Lung microvascular endothelial cell (primary cell): Measurements from ENCODE around the gene ROPN1. TPM values are rescaled to one million over a fixed set of nuclear protein-coding genes. Genes with fewer than 3 reads are reported as not detected.

Experiments
- DNase-seq, 2 donors: peaks; one replicate each; pipeline versions ENCODE4 v3.0.0 to v3.0.0-alpha.2; 2010; ENCODE audit warnings: low read depth in 2 of 2
- total RNA-seq: library from RNA; depleted of rRNA; stranded (reverse); fragments of >200 nt; gene quantifications from 2 replicates; pipeline ENCODE4 v1.2.1, GENCODE V29; 2014

The ROPN1 gene
- total RNA-seq, 1 donor from 2014 or later, result not detected

DNA sequence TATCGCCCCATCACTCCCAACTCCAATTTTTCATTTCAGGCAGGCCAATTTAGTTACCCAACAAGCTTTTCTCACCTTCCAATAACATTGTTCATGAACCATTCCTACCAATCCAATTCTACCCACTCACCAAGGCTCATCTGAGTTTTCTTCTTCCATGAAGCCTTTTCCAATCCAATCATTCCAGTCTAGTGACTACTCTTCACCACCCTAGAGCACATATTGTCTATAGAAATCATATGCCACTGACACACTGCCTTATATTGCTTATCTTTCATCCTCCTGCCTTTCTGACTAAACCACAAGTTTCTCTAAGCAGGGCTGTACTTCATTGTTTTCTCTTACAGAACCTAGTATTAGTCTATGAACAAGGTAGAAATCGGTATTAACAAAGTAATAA, 42.3 kb downstream of the ROPN1 start:
- no peak for DNase-seq

DNA sequence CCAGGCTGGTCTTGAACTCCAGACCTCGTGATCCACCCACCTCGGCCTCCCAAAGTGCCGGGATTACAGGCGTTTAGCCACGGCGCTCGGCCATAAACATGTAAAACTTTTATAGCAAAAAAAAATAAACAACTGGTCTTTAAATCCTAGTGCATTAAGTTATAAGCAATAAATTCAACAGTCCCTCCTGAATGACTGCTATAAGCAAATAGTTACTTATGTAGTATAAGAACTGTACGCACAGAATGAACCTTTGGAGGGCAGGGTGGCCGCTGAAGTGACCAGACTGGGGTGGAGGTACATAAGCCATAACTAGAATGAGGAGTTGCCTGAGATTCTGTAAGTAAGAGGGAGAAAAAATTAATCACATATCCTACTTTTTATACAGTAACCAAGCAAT, 43.5 kb downstream of the ROPN1 start:
- DNase-seq, result no peak

DNA sequence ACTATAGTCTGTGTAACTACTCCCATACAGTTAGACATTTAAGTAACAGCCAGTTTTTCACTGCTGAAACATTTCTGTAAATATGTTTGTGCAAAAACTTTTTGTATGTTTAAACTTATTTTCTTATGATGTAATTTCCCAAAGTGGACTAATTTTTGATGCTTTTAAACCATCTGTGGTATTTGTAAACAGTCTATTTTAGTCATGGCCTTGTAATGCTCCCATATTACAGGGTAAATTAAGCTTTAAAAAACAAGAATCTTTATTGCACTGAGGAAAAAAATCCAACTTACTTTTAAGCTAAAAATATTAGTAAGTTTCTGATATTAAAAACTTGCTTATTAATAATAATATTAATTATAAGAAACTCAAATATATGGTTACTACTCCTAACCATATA, 44.4 kb downstream of the ROPN1 start:
- no peak for DNase-seq

DNA sequence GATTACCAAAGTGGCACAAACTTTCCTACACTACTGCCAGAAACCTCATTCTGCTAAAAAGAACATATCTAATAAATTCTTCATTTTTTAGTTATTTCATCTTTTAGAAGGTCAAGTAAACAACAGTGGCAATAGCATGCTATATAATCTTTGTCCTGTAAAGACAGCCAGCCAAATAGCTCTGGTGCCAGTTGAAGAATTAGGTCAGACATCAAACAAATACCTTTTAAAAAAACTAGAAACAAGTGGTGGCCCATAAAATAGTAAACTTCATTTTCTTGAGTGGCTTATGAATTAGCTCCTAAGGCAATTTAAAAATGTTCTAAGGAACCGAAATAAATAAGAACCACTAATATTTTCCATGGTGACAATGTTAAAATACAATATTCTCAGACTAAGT, 50.4 kb downstream of the ROPN1 start:
- DNase-seq, result no peak

DNA sequence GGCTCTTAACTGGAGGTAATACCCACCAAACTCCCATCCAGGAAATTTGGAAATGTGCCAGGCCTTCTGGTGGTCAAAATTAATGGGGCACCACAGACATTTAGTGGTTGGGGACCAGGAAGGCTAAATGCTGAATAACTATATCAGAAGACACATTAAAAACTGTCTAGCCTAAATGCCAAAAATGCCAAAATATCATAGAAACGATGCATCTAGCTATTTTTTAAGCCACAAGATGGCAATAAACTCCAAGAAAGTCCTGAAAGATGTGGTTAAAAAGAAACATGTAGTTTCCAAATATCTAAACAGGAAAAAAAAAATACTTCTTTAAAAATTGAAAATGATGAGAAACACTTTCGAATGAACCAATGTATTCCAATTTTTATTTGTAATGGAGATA, 50.8 kb downstream of the ROPN1 start:
- DNase-seq, result no peak

DNA sequence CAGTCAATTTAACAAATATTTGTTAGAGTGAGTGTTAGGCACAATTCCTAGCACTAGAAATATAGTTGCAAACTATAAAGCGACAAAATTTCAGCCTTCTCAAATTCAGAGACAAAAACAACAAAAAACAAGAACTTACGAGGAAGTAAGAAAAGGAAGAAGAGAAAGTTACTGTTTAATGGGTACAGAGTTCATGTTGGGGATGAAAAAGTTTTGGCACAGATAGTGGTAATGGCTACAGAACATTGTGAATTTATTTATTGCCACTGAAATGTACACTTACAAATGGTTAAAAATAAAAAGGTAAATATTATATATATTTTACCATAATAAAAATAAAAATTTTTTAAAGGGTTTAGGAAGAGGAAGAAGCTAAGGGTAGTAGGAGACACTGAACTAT, 52.2 kb downstream of the ROPN1 start:
- DNase-seq, result no peak

DNA sequence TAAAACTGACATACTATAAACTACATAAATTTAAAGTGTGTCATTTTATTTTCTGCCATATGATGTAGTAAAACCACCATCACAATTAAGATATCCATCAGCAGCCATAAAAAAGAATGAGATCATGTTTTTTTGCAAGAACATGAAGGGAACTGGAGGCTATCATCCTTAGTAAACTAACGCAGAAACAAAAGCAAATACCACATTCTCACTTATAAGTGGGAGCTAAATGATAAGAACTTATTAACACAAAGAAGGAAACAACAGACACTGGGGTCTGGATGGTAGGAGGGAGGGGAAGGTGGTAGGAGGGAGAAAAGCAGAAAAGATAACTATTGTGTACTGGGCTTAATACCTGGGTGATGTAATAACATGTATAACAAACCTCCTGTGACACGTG, 55.5 kb downstream of the ROPN1 start:
- no peak for DNase-seq

DNA sequence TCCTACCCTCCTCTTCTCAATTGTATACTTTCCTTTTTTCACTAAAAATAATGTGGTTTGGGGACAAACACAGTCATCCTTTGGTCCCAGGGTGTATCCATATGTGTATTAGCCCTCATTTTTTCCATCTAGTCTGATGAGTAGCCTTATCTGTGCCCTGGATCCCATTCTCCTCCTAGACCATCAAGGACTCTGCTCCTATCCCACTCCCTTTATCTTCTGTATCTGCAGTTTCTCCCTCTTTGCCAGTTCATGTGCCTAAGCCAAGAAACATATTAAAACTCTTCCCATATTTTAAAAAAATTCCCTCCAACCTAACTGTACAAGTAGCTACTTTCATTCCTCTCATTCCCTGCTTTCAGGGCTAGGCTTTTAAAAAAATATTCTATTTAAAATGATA, 56.1 kb downstream of the ROPN1 start:
- DNase-seq, result no peak

DNA sequence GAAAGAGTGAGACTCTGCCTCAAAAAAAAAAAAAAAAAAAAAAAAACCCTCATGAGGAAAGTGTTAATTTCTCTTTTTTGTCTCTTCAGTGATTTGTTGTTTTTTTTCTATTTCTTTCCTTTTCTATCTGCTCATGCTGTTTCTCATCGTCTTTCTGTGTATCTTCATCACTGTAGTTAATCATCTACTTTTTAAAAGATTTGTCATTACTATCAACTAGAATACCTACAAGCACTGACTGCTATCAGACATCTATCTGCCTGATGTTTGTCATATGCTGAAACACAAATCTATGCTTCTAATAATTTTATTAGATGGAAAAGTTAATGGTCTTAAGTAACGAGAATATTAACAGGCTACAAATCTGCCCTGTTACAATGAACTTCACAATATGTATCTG, 57.7 kb downstream of the ROPN1 start:
- DNase-seq, result no peak

DNA sequence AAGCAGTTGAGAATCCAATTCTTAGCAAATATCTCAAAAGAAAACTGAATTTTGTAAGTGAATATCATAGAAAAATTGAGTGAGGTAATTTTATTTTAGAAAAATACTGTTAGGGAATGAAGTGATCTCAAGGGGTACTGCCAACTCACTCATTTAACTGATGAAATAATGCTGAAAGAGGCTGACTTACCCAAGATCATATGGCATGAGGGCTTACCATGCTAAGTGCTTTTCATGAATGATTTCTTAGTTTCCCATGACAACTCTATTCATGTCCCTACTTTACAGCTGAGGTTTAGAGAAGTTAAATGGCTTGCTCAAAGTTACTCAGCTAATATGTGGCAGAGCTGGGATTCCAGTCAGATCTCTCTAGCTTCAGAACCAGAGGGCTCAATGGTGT, 61.5 kb downstream of the ROPN1 start:
- DNase-seq, result no peak

DNA sequence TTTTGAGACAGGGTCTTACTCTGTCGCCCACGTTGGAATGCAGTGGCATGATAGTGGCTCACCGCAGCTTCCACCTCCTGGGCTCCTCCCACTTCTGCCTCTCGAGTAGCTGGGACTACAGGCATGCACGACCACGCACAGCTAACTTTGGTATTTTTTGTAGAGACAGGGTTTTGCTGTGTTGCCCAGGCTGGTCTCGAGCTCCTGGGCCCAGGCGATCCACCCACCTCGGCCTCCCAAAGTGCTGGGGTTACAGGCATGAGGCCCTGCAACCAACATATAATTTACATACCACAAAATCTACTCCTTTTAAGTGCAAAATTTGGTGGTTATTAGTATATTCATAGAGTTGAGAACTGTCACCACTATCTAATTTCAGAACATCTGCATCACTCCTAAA, 62.6 kb downstream of the ROPN1 start:
- no peak for DNase-seq

DNA sequence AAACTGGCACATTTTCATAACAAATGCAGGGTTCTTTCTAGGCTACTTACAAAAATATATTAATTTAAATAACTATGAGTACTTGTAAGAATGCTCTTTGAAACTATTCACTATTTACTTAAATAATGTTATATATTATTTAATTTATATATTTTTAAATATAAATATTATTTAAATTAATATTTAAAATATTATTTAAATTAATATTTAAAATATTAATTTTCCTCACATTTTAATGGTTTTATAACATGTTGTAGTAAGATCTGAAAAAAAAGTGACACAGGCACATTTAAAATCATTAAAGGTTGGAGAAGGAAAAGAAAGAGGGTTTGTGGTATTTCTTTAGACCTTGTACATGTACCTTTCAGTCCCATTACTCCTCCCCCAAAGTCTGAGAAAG, 65.5 kb downstream of the ROPN1 start:
- DNase-seq, result no peak

DNA sequence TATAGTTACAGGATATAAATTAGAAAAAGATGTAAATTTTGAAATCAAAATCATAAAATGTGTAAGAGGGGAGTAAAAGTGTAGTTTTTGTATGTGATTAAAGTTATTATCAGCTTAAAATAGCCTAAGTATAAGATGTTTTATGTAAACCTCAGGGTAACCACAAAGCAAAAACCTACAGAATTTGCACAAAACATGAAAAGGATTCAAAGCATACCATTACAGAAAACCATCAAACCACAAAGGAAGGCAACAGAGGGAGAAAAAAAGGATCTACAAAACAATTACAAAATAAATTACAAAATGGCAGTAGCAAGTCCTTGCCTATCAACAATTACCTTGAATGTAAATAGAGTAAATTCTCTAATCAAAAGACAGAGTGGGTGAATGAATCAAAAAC, 71.1 kb downstream of the ROPN1 start:
- DNase-seq, result no peak

DNA sequence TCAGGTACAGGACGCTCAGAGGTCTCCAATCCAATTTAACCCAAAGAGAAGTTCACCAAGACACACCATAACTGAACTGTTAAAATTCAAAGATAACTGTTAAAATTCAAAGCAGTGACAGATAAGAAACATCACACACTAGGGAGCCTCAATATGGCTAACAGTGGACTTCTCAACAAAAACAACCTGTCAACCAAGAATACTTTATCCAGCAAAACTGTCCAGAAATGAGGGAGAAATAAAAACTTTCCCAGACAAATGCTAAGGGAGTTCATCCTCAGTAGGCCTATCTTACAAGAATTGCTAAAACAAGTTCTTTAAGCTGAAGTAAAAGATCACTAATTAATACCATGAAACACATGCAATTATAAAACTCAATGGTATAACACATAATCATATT, 71.5 kb downstream of the ROPN1 start:
- no peak for DNase-seq

DNA sequence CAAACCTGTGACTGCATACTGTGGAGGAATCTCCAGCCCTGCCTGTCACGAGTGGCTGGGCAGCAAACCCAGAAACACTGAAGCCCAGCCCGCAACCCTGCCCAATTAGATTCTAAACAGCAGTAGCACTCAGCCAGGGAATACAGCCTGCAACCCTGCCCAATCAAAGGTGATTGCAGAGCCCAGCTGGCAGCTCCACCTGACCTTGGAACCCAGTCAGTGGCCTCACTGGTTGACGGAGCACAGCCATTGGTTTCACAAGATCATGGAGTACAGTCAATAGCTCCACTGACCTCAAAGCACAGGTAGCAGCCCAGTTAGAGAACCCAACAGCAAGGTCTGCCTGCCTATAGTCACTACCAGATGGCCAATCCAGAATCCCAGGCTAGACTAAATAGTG, 72.6 kb downstream of the ROPN1 start:
- DNase-seq, result no peak

Other genes with a start within 250 kb of the ROPN1 start
- gene MYLK, start 107.8 kb downstream of the ROPN1 start, total RNA-seq, result 2.8 and 21.6 TPM in 2 replicates
- gene CCDC14, start 30.9 kb downstream of the ROPN1 start, total RNA-seq, result 6.2 and 9.2 TPM in 2 replicates
- 79.1 and 147 TPM in 2 replicates for gene KALRN, start 41.2 kb upstream of the ROPN1 start, total RNA-seq